Kidney epithelial cell (primary cell): ENCODE results near the gene LMF1. TPM values are rescaled to one million over a fixed set of nuclear protein-coding genes. Genes with fewer than 3 reads are reported as not detected.

Source experiments
- DNase-seq: peaks from one replicate; pipeline ENCODE4 v3.0.0-alpha.2; 2010; ENCODE audit warnings: low read depth
- H3K27me3 ChIP-seq: 2 replicates; pipeline ENCODE4 v1.6.0; 2011; ENCODE audit warnings: low read length; ENCODE audit not compliant: control insufficient read depth, insufficient read depth
- H3K36me3 ChIP-seq: 2 replicates; pipeline ENCODE4 v1.5.1; 2011; ENCODE audit warnings: low read length; ENCODE audit not compliant: control insufficient read depth, insufficient read depth
- H3K4me3 ChIP-seq: 2 replicates; pipeline ENCODE4 v1.5.1; 2011; ENCODE audit warnings: low read depth, mild to moderate bottlenecking, control low read depth, low read length
- CTCF ChIP-seq: IDR thresholded peaks from 2 replicates; pipeline ENCODE4 v1.5.1; 2011; ENCODE audit warnings: mild to moderate bottlenecking, moderate library complexity, low read length, control low read depth, inconsistent platforms; ENCODE audit not compliant: insufficient read depth, poor library complexity, severe bottlenecking
- total RNA-seq: library from RNA; depleted of rRNA; stranded (reverse); fragments of >200 nt; gene quantifications from 2 replicates; pipeline ENCODE4 v1.2.3, GENCODE V29; 2015

The LMF1 gene
- total RNA-seq, 1 donor from 2014 or later, result 26.3 TPM

DNA sequence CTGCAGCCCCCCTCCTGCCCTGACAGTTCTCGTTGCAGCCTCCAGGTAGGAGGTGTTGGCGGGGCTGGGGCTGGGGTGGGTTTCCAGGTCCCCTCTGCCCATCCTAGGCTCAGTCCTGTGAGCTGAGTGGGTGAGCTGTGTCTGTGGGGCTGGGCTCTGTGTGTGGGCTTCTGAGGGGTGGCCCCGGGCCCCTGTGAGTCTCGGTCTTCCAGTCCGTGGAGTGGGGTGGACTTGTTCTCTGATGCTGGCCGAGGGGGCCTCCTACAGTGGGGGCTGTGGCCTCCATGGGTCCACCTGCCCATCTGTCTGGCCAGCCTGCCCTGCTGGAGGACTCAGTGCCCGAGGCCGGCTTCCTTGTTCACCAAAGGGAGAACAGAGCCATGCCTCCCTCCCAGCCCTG lies 43.4 kb upstream of the LMF1 start:
- peaks cover 49% of the 10 kb centered on the region for H3K27me3 ChIP-seq
- DNase-seq, result no peak
- no peak for TF ChIP-seq CTCF
- H3K4me3 ChIP-seq, result no peak overlapping the region
- no peaks in the 10 kb centered on the region for H3K36me3 ChIP-seq

DNA sequence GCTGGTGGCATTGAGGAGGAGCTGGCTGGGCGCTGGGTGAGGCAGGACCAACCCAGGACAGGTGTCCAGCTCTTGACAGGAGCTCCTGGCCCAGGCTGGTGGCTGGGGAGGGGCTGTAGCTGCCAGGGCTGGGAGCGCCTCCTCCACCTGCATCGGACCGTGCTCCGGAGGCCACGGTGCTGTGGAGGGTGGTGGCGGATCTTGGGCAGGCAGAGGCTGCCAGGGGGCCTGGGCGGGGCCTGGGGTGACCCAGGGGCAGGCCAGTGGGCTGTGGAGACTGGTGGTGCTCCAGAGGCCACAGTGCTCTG lies 42.8 kb upstream of the LMF1 start:
- no peak for DNase-seq
- Histone ChIP-seq H3K36me3 (no peaks in the 10 kb centered on the region), H3K4me3 (no peak overlapping the region), H3K27me3 (peaks cover 47% of the 10 kb centered on the region)
- no peak for TF ChIP-seq CTCF

- Histone ChIP-seq H3K4me3 (no peak overlapping the region), H3K27me3 (peaks cover 50% of the 10 kb centered on the region), H3K36me3 (no peaks in the 10 kb centered on the region)
- no peak for TF ChIP-seq CTCF
- DNase-seq, result no peak
Measured at GRCh38 chr16:1012722-1013592, 42.2 kb upstream of the LMF1 start.

GRCh38 chr16:1012135-1012534 lies 41.4 kb upstream of the LMF1 start:
- TF ChIP-seq CTCF, result no peak
- DNase-seq, result no peak
- peaks cover 55% of the 10 kb centered on the region for H3K27me3 ChIP-seq

DNA sequence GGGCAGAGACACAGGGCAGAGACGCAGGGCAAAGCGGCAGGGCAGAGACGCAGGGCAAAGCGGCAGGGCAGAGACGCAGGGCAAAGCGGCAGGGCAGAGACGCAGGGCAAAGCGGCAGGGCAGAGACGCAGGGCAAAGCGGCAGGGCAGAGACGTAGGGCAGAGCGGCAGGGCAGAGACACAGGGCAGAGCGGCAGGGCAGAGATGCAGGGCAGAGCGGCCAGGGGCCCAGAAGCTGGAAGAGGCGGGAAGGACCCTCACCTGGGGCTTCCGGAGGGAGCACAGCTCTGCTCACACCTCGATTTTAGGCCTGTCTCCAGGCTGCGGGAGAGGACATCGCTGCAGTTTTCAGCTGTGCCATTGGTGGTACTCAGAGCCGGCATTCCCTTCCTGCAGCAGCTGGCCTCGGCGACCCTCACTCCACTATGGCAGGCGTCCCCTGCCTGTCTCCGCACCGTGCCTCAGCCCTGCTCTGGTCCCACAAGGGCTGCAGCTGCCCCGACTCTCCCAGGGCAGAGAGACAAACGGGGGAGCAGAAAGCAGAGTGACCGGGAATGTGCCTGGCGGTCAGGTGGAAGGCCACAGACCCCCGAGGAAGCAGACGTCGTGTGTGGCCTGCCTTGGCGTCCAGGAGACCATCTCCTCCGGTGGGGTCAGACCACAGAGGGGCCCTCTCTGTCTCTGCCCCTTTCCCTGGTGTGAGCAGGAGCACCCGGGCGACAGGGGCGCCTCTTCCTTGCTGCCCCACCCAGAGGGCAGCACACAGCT lies 40.7 kb upstream of the LMF1 start:
- no peak overlapping the region for H3K4me3 ChIP-seq
- DNase-seq, result no peak
- no peaks in the 10 kb centered on the region for H3K36me3 ChIP-seq
- TF ChIP-seq CTCF, result no peak
- H3K27me3 ChIP-seq, result peaks cover 59% of the 10 kb centered on the region

More at GRCh38 chr16:1012135-1012534, 41.4 kb upstream of the LMF1 start:
- Histone ChIP-seq H3K4me3 (no peak overlapping the region), H3K36me3 (no peaks in the 10 kb centered on the region)
